Activated CD8-positive, alpha-beta memory T cell treated with anti-CD3 and anti-CD28 coated beads, Interleukin-2, amount 50 U/mL, for 48 hours (primary cell): ENCODE data around the gene ARID4B.
"Not testable (repeated sequence)": the region's sequence is repeated elsewhere in the genome, so short reads cannot be mapped to it uniquely, and the experiment has no call there.

Experiments used
- DNase-seq: peaks from one replicate; pipeline ENCODE4 v3.0.0-alpha.2; 2020

Gene ARID4B

GRCh38 chr1:235266967-235267366, 61.0 kb downstream of the ARID4B start:
- DNase-seq = no peak

- no peak for DNase-seq
Measured at GRCh38 chr1:235266325-235266724, 61.7 kb downstream of the ARID4B start.

- DNase-seq = no peak
Measured at GRCh38 chr1:235265900-235266299, 62.1 kb downstream of the ARID4B start.

GRCh38 chr1:235264327-235264726, 63.7 kb downstream of the ARID4B start:
- DNase-seq = no peak

- no peak for DNase-seq
Measured at GRCh38 chr1:235262539-235262938, 65.4 kb downstream of the ARID4B start.

GRCh38 chr1:235261243-235261642, 66.7 kb downstream of the ARID4B start:
- DNase-seq = no peak

- no peak for DNase-seq
Measured at GRCh38 chr1:235259133-235259778, 68.7 kb downstream of the ARID4B start.

- DNase-seq = not testable (repeated sequence)
Measured at GRCh38 chr1:235258068-235258467, 69.9 kb downstream of the ARID4B start.

- no peak for DNase-seq
Measured at GRCh38 chr1:235254721-235255120, 73.3 kb downstream of the ARID4B start.

- DNase-seq = no peak
Measured at GRCh38 chr1:235253219-235253962, 74.6 kb downstream of the ARID4B start.

GRCh38 chr1:235250430-235250829, 77.5 kb downstream of the ARID4B start:
- DNase-seq = no peak

- no peak for DNase-seq
Measured at GRCh38 chr1:235246022-235246948, 81.7 kb downstream of the ARID4B start.

GRCh38 chr1:235244974-235245592, 82.9 kb downstream of the ARID4B start:
- no peak for DNase-seq

- DNase-seq = no peak
Measured at GRCh38 chr1:235240960-235241359, 87.0 kb downstream of the ARID4B start.

GRCh38 chr1:235239851-235240250, 88.1 kb downstream of the ARID4B start:
- no peak for DNase-seq

GRCh38 chr1:235238558-235238957, 89.4 kb downstream of the ARID4B start:
- DNase-seq = no peak

GRCh38 chr1:235236128-235236527, 91.9 kb downstream of the ARID4B start:
- DNase-seq = no peak

GRCh38 chr1:235229868-235230267, 98.1 kb downstream of the ARID4B start:
- no peak for DNase-seq

- no peak for DNase-seq
Measured at GRCh38 chr1:235227414-235227813, 100.6 kb downstream of the ARID4B start.

- no peak for DNase-seq
Measured at GRCh38 chr1:235226933-235227332, 101.0 kb downstream of the ARID4B start.

- no peak for DNase-seq
Measured at GRCh38 chr1:235225299-235225698, 102.7 kb downstream of the ARID4B start.

GRCh38 chr1:235221653-235222375, 106.2 kb downstream of the ARID4B start:
- DNase-seq = no peak
